Inferior parietal cortex (tissue), 1 donor: ENCODE measurements around the gene ANKS1B.
"Not testable (repeated sequence)": the region's sequence is repeated elsewhere in the genome, so short reads cannot be mapped to it uniquely, and the experiment has no call there.

Experiments
- DNase-seq: peaks from one replicate; pipeline ENCODE4 v3.0.0-alpha.2; 2016; ENCODE audit errors: extremely low spot score

The ANKS1B gene

GRCh38 chr12:99984271-99985128 lies at the start of gene ANKS1B:
Gene ANKS1B (minus strand): TSS chr12:99984936. CDS start chr12:99984237, 699 bp downstream.
- DNase-seq, result no peak

GRCh38 chr12:100031836-100032235 lies 47.1 kb upstream of the ANKS1B start:
- DNase-seq, result no peak

- no peak for DNase-seq
Measured at GRCh38 chr12:100027671-100028070, 42.9 kb upstream of the ANKS1B start.

- no peak for DNase-seq
Measured at GRCh38 chr12:100026241-100026640, 41.5 kb upstream of the ANKS1B start.

- no peak for DNase-seq
Measured at GRCh38 chr12:100024974-100025555, 40.3 kb upstream of the ANKS1B start.

GRCh38 chr12:100020370-100020769 lies 35.6 kb upstream of the ANKS1B start:
- no peak for DNase-seq

GRCh38 chr12:100017056-100017455 lies 32.3 kb upstream of the ANKS1B start:
- DNase-seq, result no peak

GRCh38 chr12:100016304-100016703 lies 31.6 kb upstream of the ANKS1B start:
- DNase-seq, result not testable (repeated sequence)

GRCh38 chr12:100005846-100006245 lies 21.1 kb upstream of the ANKS1B start:
- not testable (repeated sequence) for DNase-seq

- no peak for DNase-seq
Measured at GRCh38 chr12:99997806-99998205, 13.1 kb upstream of the ANKS1B start.

GRCh38 chr12:99996095-99996494 lies 11.4 kb upstream of the ANKS1B start:
- no peak for DNase-seq

- no peak for DNase-seq
Measured at GRCh38 chr12:99985631-99986030, 895 bp upstream of the ANKS1B start.

GRCh38 chr12:99985129-99985570 lies 414 bp upstream of the ANKS1B start:
- DNase-seq, result peak; percentile 45

- DNase-seq, result peak; percentile 53
Measured at GRCh38 chr12:99983456-99984258, 1.1 kb downstream of the ANKS1B start.

- DNase-seq, result no peak
Measured at GRCh38 chr12:99981639-99982190, 3.0 kb downstream of the ANKS1B start.

- DNase-seq, result no peak
Measured at GRCh38 chr12:99979471-99979870, 5.3 kb downstream of the ANKS1B start.

- no peak for DNase-seq
Measured at GRCh38 chr12:99978152-99978551, 6.6 kb downstream of the ANKS1B start.

- DNase-seq, result peak; percentile 60
Measured at GRCh38 chr12:99977550-99977949, 7.2 kb downstream of the ANKS1B start.

GRCh38 chr12:99976762-99977161 lies 8.0 kb downstream of the ANKS1B start:
- no peak for DNase-seq

GRCh38 chr12:99975321-99975720 lies 9.4 kb downstream of the ANKS1B start:
- no peak for DNase-seq

- DNase-seq, result no peak
Measured at GRCh38 chr12:99974146-99974545, 10.6 kb downstream of the ANKS1B start.

- DNase-seq, result no peak
Measured at GRCh38 chr12:99966429-99966828, 18.3 kb downstream of the ANKS1B start.
